Measurements from ENCODE around the gene NDUFA11. TPM values are rescaled to one million over a fixed set of nuclear protein-coding genes. Genes with fewer than 3 reads are reported as not detected.
A peak's percentile ranks its signal among the peaks of the same experiment; 100 is the strongest.

Gene NDUFA11
- total and polyA plus RNA-seq, 8 donors, result 58.0 to 209 (median 90.2) TPM

DNA sequence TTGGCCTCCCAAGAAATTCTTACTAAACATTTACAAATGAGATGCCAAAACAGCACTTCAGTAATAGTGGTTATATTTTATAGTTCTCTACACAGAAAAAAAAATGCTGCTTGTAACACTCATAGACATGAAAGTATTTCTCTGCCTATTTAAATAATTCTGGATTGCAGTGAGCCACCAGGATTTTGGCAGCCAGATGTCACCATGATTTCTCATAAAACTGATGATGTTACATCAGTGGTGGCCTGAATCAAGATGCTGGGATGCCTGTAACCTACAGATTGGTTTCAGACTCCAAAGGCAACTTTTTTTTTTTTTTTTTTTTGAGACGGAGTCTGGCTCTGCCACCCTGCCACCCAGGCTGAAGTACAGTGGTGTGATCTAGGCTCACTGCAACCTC is 7.8 kb upstream of the NDUFA11 start:
- WGBS, 2 donors, result 86 to 100% methylated on average over 1 of the region's 1 CpG
- ATAC-seq, result no peak
- H3K27ac ChIP-seq, result no peak overlapping the region
- FAIRE-seq, result no peak
- peaks cover 0 to 3% (median under 1%) of the 10 kb centered on the region in 3 donors for H3K36me3 ChIP-seq
- no peaks in the 10 kb centered on the region for H3K4me1 ChIP-seq
- no peak for DNase-seq
- no peak overlapping the region for H3K4me3 ChIP-seq
- no peaks in the 10 kb centered on the region for H3K27me3 ChIP-seq
- TF ChIP-seq, protein P1, sequence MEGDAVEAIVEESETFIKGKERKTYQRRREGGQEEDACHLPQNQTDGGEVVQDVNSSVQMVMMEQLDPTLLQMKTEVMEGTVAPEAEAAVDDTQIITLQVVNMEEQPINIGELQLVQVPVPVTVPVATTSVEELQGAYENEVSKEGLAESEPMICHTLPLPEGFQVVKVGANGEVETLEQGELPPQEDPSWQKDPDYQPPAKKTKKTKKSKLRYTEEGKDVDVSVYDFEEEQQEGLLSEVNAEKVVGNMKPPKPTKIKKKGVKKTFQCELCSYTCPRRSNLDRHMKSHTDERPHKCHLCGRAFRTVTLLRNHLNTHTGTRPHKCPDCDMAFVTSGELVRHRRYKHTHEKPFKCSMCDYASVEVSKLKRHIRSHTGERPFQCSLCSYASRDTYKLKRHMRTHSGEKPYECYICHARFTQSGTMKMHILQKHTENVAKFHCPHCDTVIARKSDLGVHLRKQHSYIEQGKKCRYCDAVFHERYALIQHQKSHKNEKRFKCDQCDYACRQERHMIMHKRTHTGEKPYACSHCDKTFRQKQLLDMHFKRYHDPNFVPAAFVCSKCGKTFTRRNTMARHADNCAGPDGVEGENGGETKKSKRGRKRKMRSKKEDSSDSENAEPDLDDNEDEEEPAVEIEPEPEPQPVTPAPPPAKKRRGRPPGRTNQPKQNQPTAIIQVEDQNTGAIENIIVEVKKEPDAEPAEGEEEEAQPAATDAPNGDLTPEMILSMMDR (IDR thresholded peaks at IDR 0.05), result no peak
- intact Hi-C loops (cut with DNase I), result no loop called here
- no peaks in the 10 kb centered on the region for H3K9me3 ChIP-seq

DNA sequence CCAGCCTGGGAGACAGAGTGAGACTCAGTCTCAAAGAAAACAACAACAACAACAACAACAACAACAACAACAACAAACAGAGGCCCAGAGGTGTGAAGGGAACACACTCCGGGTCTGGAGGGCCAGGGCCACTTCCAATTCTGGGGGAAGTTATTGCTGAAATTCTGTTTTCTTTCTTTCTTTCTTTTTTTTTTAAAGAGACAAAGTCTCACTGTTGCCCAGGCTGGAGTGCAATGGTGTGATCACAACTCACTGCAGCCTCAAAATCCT is 7.0 kb upstream of the NDUFA11 start:
- Histone ChIP-seq H3K4me3 (no peak overlapping the region), H3K4me1 (peaks cover 0 to 5% (median 5%) of the 10 kb centered on the region in 3 donors), H3K27ac (no peak overlapping the region), H3K36me3 (no peaks in the 10 kb centered on the region), H3K9me3 (no peaks in the 10 kb centered on the region), H3K27me3 (no peaks in the 10 kb centered on the region)
- intact Hi-C loops (cut with DNase I), result no loop called here
- FAIRE-seq (no peak), ATAC-seq (no peak), DNase-seq (no peak)
- 83 to 88% methylated on average over 1 of the region's 1 CpG for WGBS, 2 donors
- TF ChIP-seq, protein P1 (IDR thresholded peaks at IDR 0.05), result no peak

DNA sequence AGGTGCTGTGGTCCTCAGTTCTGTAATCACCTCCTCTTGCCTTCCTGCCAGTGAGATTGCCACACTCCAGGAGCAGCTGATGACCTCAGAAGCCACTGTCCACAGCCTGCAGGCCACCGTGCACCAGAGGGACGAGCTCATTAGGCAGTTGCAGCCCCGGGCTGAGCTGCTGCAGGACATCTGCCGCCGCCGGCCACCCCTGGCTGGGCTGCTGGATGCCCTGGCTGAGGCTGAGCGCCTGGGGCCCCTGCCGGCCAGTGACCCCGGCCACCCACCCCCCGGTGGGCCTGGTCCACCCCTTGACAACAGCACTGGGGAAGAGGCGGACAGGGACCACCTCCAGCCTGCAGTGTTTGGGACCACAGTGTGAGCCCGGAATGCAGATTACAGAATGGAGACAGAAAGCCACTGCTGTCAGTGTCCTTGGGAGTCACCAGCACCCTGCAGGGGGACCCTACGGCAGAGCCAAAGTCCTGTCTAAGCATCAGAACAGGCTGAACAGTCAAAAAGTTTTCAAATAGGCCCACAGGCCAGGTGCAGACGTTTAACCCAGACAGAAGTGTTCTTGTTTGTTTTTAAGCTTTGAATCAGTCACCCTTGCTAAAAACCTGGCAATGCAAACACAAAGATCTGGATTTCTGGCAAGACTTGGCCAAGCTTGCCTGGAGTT is 5.3 kb upstream of the NDUFA11 start:
- no peaks in the 10 kb centered on the region for H3K27me3 ChIP-seq
- no peak for FAIRE-seq
- intact Hi-C loops (cut with DNase I), result no loop called here

DNA sequence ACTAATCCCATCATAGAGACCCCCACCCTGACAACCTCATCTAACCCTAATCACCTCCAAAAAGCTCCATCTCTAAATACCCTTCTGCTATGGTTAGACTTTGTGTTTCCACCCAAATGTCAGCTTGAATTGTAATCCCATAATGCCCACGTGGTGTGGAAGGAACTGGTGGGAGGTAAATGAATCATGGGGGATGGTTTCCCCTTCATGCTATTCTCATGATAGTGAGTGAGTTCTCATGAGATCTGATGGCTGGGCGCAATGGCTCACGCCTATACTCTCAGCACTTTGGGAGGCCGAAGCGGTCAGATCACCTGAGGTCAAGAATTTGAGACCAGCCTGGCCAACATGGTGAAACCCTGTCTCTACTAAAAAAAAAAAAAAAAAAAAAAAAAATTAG is 3.7 kb upstream of the NDUFA11 start:
- peaks cover 4 to 13% (median 6%) of the 10 kb centered on the region in 3 donors for H3K4me1 ChIP-seq
- FAIRE-seq (no peak), DNase-seq (peak in 1 of 6 donors; percentile 10), ATAC-seq (no peak)
- no peak overlapping the region for H3K4me3 ChIP-seq
- H3K27ac ChIP-seq, result no peak overlapping the region
- no peaks in the 10 kb centered on the region for H3K36me3 ChIP-seq
- H3K27me3 ChIP-seq, result no peaks in the 10 kb centered on the region
- WGBS, 2 donors, result 69 to 84% methylated on average over 5 of the region's 5 CpGs
- H3K9me3 ChIP-seq, result no peaks in the 10 kb centered on the region
- TF ChIP-seq, protein P1 (IDR thresholded peaks at IDR 0.05), result no peak
- intact Hi-C loops (cut with DNase I), result no loop called here

More for the DNA sequence above, 5.3 kb upstream of the NDUFA11 start:
- DNase-seq (peak in 1 of 6 donors; percentile 11), ATAC-seq (no peak)
- Histone ChIP-seq H3K27ac (no peak overlapping the region), H3K4me3 (no peak overlapping the region), H3K36me3 (no peaks in the 10 kb centered on the region), H3K4me1 (peaks cover 0 to 8% (median 6%) of the 10 kb centered on the region in 3 donors), H3K9me3 (no peaks in the 10 kb centered on the region)
- TF ChIP-seq, protein P1 (IDR thresholded peaks at IDR 0.05), result no peak
- 72 to 75% methylated on average over 14 of the region's 14 CpGs for WGBS, 2 donors

DNA sequence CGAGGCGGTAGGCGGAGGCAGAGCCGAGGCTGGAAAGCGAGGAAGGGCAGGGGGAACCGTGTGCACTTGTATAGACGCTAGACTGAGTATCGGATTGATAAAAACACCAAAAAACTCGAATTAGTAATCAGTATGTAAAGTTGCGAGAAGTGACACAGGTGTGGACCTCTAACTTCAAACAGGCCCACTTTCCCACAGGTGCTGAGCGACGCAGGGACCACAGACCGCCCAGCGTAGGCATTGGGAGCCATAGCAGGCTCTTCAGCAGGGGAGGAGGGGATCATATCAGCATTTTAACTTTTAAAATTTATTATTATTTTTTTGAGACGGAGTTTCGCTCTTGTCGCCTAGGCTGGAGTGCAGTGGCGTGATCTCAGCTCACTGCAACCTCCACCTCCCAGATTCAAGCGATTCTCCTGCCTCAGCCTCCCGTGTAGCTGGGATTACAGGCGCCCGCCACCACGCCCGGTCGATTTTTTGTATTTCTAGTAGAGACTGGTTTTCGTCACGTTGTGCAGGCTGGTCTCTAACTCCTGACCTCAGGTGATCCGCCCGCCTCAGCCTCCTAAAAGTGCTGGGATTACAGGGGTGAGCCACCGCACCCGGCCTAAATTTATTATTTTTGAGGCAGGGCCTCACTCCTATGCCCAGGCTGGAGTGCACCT is 1.7 kb upstream of the NDUFA11 start:
- TF ChIP-seq, protein P1 (IDR thresholded peaks at IDR 0.05), result no peak
- intact Hi-C loops (cut with DNase I), result no loop called here
- no peak for ATAC-seq
- no peaks in the 10 kb centered on the region for H3K9me3 ChIP-seq
- H3K27me3 ChIP-seq, result no peaks in the 10 kb centered on the region
- H3K27ac ChIP-seq, result peak overlapping the region; percentile 19 to 78 (median 62)
- WGBS, 2 donors, result 30 to 34% methylated on average over 31 of the region's 31 CpGs
- no peaks in the 10 kb centered on the region for H3K36me3 ChIP-seq
- H3K4me1 ChIP-seq, result peaks cover 4 to 13% (median 6%) of the 10 kb centered on the region in 3 donors
- peak overlapping the region; percentile 60 to 92 (median 68) for H3K4me3 ChIP-seq
- no peak for FAIRE-seq
- DNase-seq, result peak in 1 of 6 donors; percentile 42
